PC-9 (cell line): Measurements from ENCODE around the gene ELOVL5. TPM values are rescaled to one million over a fixed set of nuclear protein-coding genes. Genes with fewer than 3 reads are reported as not detected.

ENCODE experiments used
- BruUV-seq: library from RNA; stranded (reverse); fragments of 400-500 nt; replicated peaks from 2 replicates; lab custom pipeline; 2021; lab: Mats Ljungman, UMichigan
- CTCF ChIA-PET: fragments of 300-600 bp; sonication (Branson Sonifier 250); formaldehyde crosslinking; loops from one replicate; lab custom pipeline; 2022; ENCODE audit warnings: antibody characterized with exemption; lab: Charles Lee
- POLR2A ChIA-PET: fragments of 300-600 bp; sonication (Branson Sonifier 250); formaldehyde crosslinking; loops from one replicate; lab custom pipeline; 2022; ENCODE audit warnings: antibody characterized with exemption; ENCODE audit not compliant: unreplicated experiment; lab: Charles Lee
- DNase-seq, 2 experiments: peaks; one replicate each; pipeline versions ENCODE4 v3.0.0 to v3.0.0-alpha.2; 2015 to 2022; ENCODE audit warnings: mixed read lengths in 1 of 2
- H2AFZ ChIP-seq: fragments of 200-600 bp; sonication (generic); 2 replicates; pipeline ENCODE4 v1.8.1; 2017; ENCODE audit warnings: antibody characterized with exemption
- H3F3A ChIP-seq: fragments of 200-600 bp; sonication (generic); 2 replicates; pipeline ENCODE4 v1.8.1; 2017; ENCODE audit warnings: antibody characterized with exemption, mild to moderate bottlenecking, low read depth; ENCODE audit not compliant: insufficient read depth
- H3K27ac ChIP-seq: fragments of 200-600 bp; sonication (generic); 2 replicates; pipeline ENCODE4 v1.6.1; 2016; ENCODE audit warnings: mixed run types
- H3K27me3 ChIP-seq: fragments of 200-600 bp; sonication (generic); 2 replicates; pipeline ENCODE4 v1.6.1; 2016; ENCODE audit warnings: low read depth, mixed run types; ENCODE audit not compliant: insufficient read depth
- H3K36me3 ChIP-seq: fragments of 200-600 bp; sonication (generic); 2 replicates; pipeline ENCODE4 v1.6.1; 2016; ENCODE audit warnings: low read depth, mixed run types
- H3K4me1 ChIP-seq: fragments of 200-600 bp; sonication (generic); replicated peaks from 2 replicates; pipeline ENCODE4 v1.6.1; 2016; ENCODE audit warnings: mixed run types; ENCODE audit not compliant: insufficient read depth
- H3K4me2 ChIP-seq: fragments of 200-600 bp; sonication (generic); 2 replicates; pipeline ENCODE4 v1.6.1; 2017; ENCODE audit warnings: mixed run types
- H3K4me3 ChIP-seq: fragments of 200-600 bp; sonication (generic); 2 replicates; pipeline ENCODE4 v1.6.1; 2016; ENCODE audit warnings: mixed run types
- H3K79me2 ChIP-seq: fragments of 200-600 bp; sonication (generic); 2 replicates; pipeline ENCODE4 v1.6.1; 2017; ENCODE audit warnings: low read depth, mixed run types
- H3K9me2 ChIP-seq: fragments of 200-600 bp; sonication (generic); 2 replicates; pipeline ENCODE4 v1.8.1; 2017; ENCODE audit warnings: mild to moderate bottlenecking; ENCODE audit not compliant: insufficient read depth
- H3K9me3 ChIP-seq: fragments of 200-600 bp; sonication (generic); 2 replicates; pipeline ENCODE4 v1.8.1; 2016; ENCODE audit warnings: low read depth; ENCODE audit not compliant: insufficient read depth
- H4K20me1 ChIP-seq: fragments of 200-600 bp; sonication (generic); 2 replicates; pipeline ENCODE4 v1.8.1; 2017; ENCODE audit not compliant: insufficient read depth
- CTCF ChIP-seq: fragments of 200-600 bp; sonication (generic); conservative IDR thresholded peaks from 2 replicates; pipeline ENCODE4 v1.6.1; 2017; ENCODE audit warnings: mixed run types, antibody characterized with exemption, mild to moderate bottlenecking, moderate library complexity
- EZH2 ChIP-seq: fragments of 200-600 bp; sonication (generic); IDR thresholded peaks from 2 replicates; pipeline ENCODE4 v1.8.0; 2017; ENCODE audit warnings: antibody characterized with exemption, low read depth
- intact Hi-C: fragments of 100-400 bp; cut with micrococcal nuclease; formaldehyde crosslinking; loops from one replicate; pipeline ENCODE4 v1.10.0; 2022; ENCODE audit not compliant: unreplicated experiment
- total RNA-seq: library from RNA; stranded (reverse); gene quantifications from 2 replicates; pipeline ENCODE4 v1.2.3, GENCODE V29; 2021

ELOVL5 gene
- total RNA-seq, 1 experiment from 2014 or later, result 108 TPM

GRCh38 chr6:53244399-53244931 is 104.3 kb downstream of the ELOVL5 start:
- no TSS peak for BruUV-seq
- H3K9me2 ChIP-seq, result no peaks in the 10 kb centered on the region
- CTCF ChIA-PET, result interaction anchor here (0.6 kb wide), 1 partner anchor 178 kb away, joined by 3 read pairs; no protein-coding TSS in a partner anchor
- H3K4me3 ChIP-seq, result no peak overlapping the region
- TF ChIP-seq EZH2 (no peak), CTCF (no peak)
- H3K79me2 ChIP-seq, result no peaks in the 10 kb centered on the region
- H3K36me3 ChIP-seq, result no peaks in the 10 kb centered on the region
- H4K20me1 ChIP-seq, result no peaks in the 10 kb centered on the region
- H3K27me3 ChIP-seq, result no peaks in the 10 kb centered on the region
- H2AFZ ChIP-seq, result no peak overlapping the region
- intact Hi-C loops, result no loop called here
- DNase-seq, result no peak
- H3F3A ChIP-seq, result no peaks in the 10 kb centered on the region; the same call in 1 of the 2 replicates
- POLR2A ChIA-PET, result no interaction called here
- no peak overlapping the region for H3K27ac ChIP-seq
- no peak overlapping the region for H3K4me2 ChIP-seq
- peaks cover 2% of the 10 kb centered on the region for H3K4me1 ChIP-seq
- H3K9me3 ChIP-seq, result no peaks in the 10 kb centered on the region; the same call in 1 of the 2 replicates

- H3K27me3 ChIP-seq, result no peaks in the 10 kb centered on the region
- H3F3A ChIP-seq, result no peaks in the 10 kb centered on the region
- no peaks in the 10 kb centered on the region; the same call in 1 of the 2 replicates for H3K9me3 ChIP-seq
- intact Hi-C loops, result no loop called here
- no peaks in the 10 kb centered on the region for H3K4me1 ChIP-seq
- no peak overlapping the region for H3K27ac ChIP-seq
- H3K36me3 ChIP-seq, result no peaks in the 10 kb centered on the region
- DNase-seq, result no peak
- no peaks in the 10 kb centered on the region for H3K79me2 ChIP-seq
- no peak overlapping the region for H3K4me3 ChIP-seq
- CTCF ChIA-PET, result no interaction called here
- no peak overlapping the region for H3K4me2 ChIP-seq
- no peaks in the 10 kb centered on the region for H3K9me2 ChIP-seq
- H4K20me1 ChIP-seq, result no peaks in the 10 kb centered on the region
- no peak overlapping the region for H2AFZ ChIP-seq
- BruUV-seq, result no TSS peak
- POLR2A ChIA-PET, result no interaction called here
- TF ChIP-seq CTCF (no peak), EZH2 (no peak)
Observed at GRCh38 chr6:53241938-53242337, 106.8 kb downstream of the ELOVL5 start.

- Histone ChIP-seq H3K4me1 (no peaks in the 10 kb centered on the region), H2AFZ (no peak overlapping the region), H4K20me1 (no peaks in the 10 kb centered on the region), H3K79me2 (no peaks in the 10 kb centered on the region), H3K4me2 (no peak overlapping the region), H3K27me3 (no peaks in the 10 kb centered on the region), H3K36me3 (no peaks in the 10 kb centered on the region), H3K4me3 (no peak overlapping the region), H3K9me3 (no peaks in the 10 kb centered on the region; the same call in 1 of the 2 replicates), H3K27ac (no peak overlapping the region), H3K9me2 (no peaks in the 10 kb centered on the region), H3F3A (no peaks in the 10 kb centered on the region)
- intact Hi-C loops, result no loop called here
- CTCF ChIA-PET, result no interaction called here
- TF ChIP-seq EZH2 (no peak), CTCF (no peak)
- POLR2A ChIA-PET, result no interaction called here
- no peak for DNase-seq
- BruUV-seq, result no TSS peak
Observed at GRCh38 chr6:53240761-53241160, 108.0 kb downstream of the ELOVL5 start.
